PC-9 (cell line): ENCODE data around the gene CLTCL1. TPM values are rescaled to one million over a fixed set of nuclear protein-coding genes. Genes with fewer than 3 reads are reported as not detected.

Experiments
- BruUV-seq: library from RNA; stranded (reverse); fragments of 400-500 nt; replicated peaks from 2 replicates; lab custom pipeline; 2021; lab: Mats Ljungman, UMichigan
- CTCF ChIA-PET: fragments of 300-600 bp; sonication (Branson Sonifier 250); formaldehyde crosslinking; loops from one replicate; lab custom pipeline; 2022; ENCODE audit warnings: antibody characterized with exemption; lab: Charles Lee
- POLR2A ChIA-PET: fragments of 300-600 bp; sonication (Branson Sonifier 250); formaldehyde crosslinking; loops from one replicate; lab custom pipeline; 2022; ENCODE audit warnings: antibody characterized with exemption; ENCODE audit not compliant: unreplicated experiment; lab: Charles Lee
- DNase-seq, 2 experiments: peaks; one replicate each; pipeline versions ENCODE4 v3.0.0 to v3.0.0-alpha.2; 2015 to 2022; ENCODE audit warnings: mixed read lengths in 1 of 2
- H2AFZ ChIP-seq: fragments of 200-600 bp; sonication (generic); 2 replicates; pipeline ENCODE4 v1.8.1; 2017; ENCODE audit warnings: antibody characterized with exemption
- H3F3A ChIP-seq: fragments of 200-600 bp; sonication (generic); 2 replicates; pipeline ENCODE4 v1.8.1; 2017; ENCODE audit warnings: antibody characterized with exemption, mild to moderate bottlenecking, low read depth; ENCODE audit not compliant: insufficient read depth
- H3K27ac ChIP-seq: fragments of 200-600 bp; sonication (generic); 2 replicates; pipeline ENCODE4 v1.6.1; 2016; ENCODE audit warnings: mixed run types
- H3K27me3 ChIP-seq: fragments of 200-600 bp; sonication (generic); 2 replicates; pipeline ENCODE4 v1.6.1; 2016; ENCODE audit warnings: low read depth, mixed run types; ENCODE audit not compliant: insufficient read depth
- H3K36me3 ChIP-seq: fragments of 200-600 bp; sonication (generic); 2 replicates; pipeline ENCODE4 v1.6.1; 2016; ENCODE audit warnings: low read depth, mixed run types
- H3K4me1 ChIP-seq: fragments of 200-600 bp; sonication (generic); replicated peaks from 2 replicates; pipeline ENCODE4 v1.6.1; 2016; ENCODE audit warnings: mixed run types; ENCODE audit not compliant: insufficient read depth
- H3K4me2 ChIP-seq: fragments of 200-600 bp; sonication (generic); 2 replicates; pipeline ENCODE4 v1.6.1; 2017; ENCODE audit warnings: mixed run types
- H3K4me3 ChIP-seq: fragments of 200-600 bp; sonication (generic); 2 replicates; pipeline ENCODE4 v1.6.1; 2016; ENCODE audit warnings: mixed run types
- H3K79me2 ChIP-seq: fragments of 200-600 bp; sonication (generic); 2 replicates; pipeline ENCODE4 v1.6.1; 2017; ENCODE audit warnings: low read depth, mixed run types
- H3K9me2 ChIP-seq: fragments of 200-600 bp; sonication (generic); 2 replicates; pipeline ENCODE4 v1.8.1; 2017; ENCODE audit warnings: mild to moderate bottlenecking; ENCODE audit not compliant: insufficient read depth
- H3K9me3 ChIP-seq: fragments of 200-600 bp; sonication (generic); 2 replicates; pipeline ENCODE4 v1.8.1; 2016; ENCODE audit warnings: low read depth; ENCODE audit not compliant: insufficient read depth
- H4K20me1 ChIP-seq: fragments of 200-600 bp; sonication (generic); 2 replicates; pipeline ENCODE4 v1.8.1; 2017; ENCODE audit not compliant: insufficient read depth
- CTCF ChIP-seq: fragments of 200-600 bp; sonication (generic); conservative IDR thresholded peaks from 2 replicates; pipeline ENCODE4 v1.6.1; 2017; ENCODE audit warnings: mixed run types, antibody characterized with exemption, mild to moderate bottlenecking, moderate library complexity
- EZH2 ChIP-seq: fragments of 200-600 bp; sonication (generic); IDR thresholded peaks from 2 replicates; pipeline ENCODE4 v1.8.0; 2017; ENCODE audit warnings: antibody characterized with exemption, low read depth
- intact Hi-C: fragments of 100-400 bp; cut with micrococcal nuclease; formaldehyde crosslinking; loops from one replicate; pipeline ENCODE4 v1.10.0; 2022; ENCODE audit not compliant: unreplicated experiment
- total RNA-seq: library from RNA; stranded (reverse); gene quantifications from 2 replicates; pipeline ENCODE4 v1.2.3, GENCODE V29; 2021

Gene CLTCL1
- total RNA-seq, 1 experiment from 2014 or later = 7.2 TPM

DNA sequence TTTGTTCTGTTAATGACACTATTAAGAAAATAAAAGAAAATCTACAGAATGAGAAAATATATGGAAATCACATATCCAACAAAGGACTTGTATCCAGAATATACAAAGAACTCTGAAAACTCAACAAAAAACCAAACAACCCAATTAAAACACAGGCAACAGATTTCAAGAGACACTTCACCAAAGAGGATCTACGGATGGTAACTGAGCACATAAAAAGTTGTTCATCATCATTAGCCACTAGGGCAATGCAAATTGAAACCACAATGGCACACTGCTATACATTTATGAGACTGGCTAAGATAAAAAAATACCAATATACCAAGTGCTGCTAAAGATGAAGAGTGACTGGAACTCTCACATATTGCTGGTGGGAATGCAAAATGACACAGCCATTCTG lies 78.5 kb downstream of the CLTCL1 start:
- Histone ChIP-seq H3K27me3 (no peaks in the 10 kb centered on the region), H3K9me3 (no peaks in the 10 kb centered on the region), H3K4me2 (no peak overlapping the region), H4K20me1 (no peaks in the 10 kb centered on the region), H3K27ac (no peak overlapping the region), H3K4me3 (no peak overlapping the region), H2AFZ (no peak overlapping the region), H3K36me3 (no peaks in the 10 kb centered on the region), H3K79me2 (no peaks in the 10 kb centered on the region), H3F3A (no peaks in the 10 kb centered on the region; the same call in 1 of the 2 replicates), H3K9me2 (no peaks in the 10 kb centered on the region), H3K4me1 (peaks cover 5% of the 10 kb centered on the region; the same call in 1 of the 2 replicates)
- CTCF ChIA-PET = no interaction called here
- TF ChIP-seq EZH2 = no peak
- TF ChIP-seq CTCF = no peak
- intact Hi-C loops = no loop called here
- POLR2A ChIA-PET = interaction anchor here (0.7 kb wide), 1 partner anchor 24 kb away, joined by 17 read pairs; no protein-coding TSS in a partner anchor
- BruUV-seq = no TSS peak
- DNase-seq = no peak

DNA sequence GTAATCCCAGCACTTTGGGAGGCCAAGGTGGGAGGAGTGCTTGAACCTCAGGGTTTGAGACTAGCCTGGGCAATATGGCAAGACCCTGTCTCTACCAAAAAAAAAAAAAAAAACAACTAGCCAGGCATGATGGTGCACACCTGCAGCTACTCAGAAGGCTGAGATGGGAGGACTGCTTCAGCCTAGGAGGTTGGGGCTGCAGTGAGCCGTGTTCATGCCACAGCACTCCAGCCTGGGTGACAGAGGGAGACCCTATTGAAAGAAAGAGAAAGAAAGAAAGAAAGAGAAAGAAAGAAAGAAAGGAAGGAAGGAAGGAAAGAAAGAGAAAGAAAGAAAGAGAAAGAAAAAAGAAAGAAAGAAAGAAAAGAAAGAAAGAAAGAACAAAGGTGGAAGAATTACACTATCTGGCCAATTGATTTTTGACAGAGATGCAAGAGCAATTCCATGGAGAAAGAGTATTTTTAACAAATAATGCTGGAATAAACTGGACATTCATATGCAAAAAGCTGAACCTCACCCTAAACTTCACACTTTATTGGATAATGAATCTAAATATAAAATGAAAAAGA lies 79.1 kb downstream of the CLTCL1 start:
- CTCF ChIA-PET = no interaction called here

DNA sequence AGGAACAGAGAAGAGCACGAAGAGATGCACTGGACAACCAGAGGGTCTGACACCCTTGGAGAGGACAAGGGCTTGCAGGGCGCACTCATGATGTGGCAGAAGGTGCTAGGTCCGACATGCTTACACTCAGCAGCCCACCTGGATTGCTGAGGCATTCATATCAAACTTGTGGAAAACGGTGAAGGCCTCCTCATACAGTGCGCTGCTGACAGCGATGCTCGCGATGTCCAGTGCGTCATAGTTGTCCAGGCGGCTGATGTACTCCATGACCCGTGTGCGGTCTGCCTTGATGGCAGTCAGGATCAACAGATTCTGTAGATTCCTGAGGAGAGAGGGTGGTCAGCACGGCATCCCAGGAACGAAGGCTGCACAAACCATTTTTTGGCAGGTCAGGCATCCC lies 81.3 kb downstream of the CLTCL1 start:
- Histone ChIP-seq H3K4me3 (no peak overlapping the region), H3K27me3 (no peaks in the 10 kb centered on the region), H3K9me2 (no peaks in the 10 kb centered on the region), H2AFZ (no peak overlapping the region), H4K20me1 (no peaks in the 10 kb centered on the region), H3K4me2 (no peak overlapping the region), H3K36me3 (no peaks in the 10 kb centered on the region), H3K4me1 (no peaks in the 10 kb centered on the region), H3K27ac (no peak overlapping the region), H3K79me2 (no peaks in the 10 kb centered on the region), H3F3A (no peaks in the 10 kb centered on the region), H3K9me3 (no peaks in the 10 kb centered on the region)
- no peak for TF ChIP-seq CTCF
- ChIA-PET POLR2A (interaction anchor here (0.6 kb wide), 1 partner anchor 37 kb away, joined by 9 read pairs; no protein-coding TSS in a partner anchor), CTCF (no interaction called here)
- DNase-seq = no peak
- BruUV-seq = no TSS peak
- intact Hi-C loops = no loop called here

More for the DNA sequence above, 79.1 kb downstream of the CLTCL1 start:
- no peak for DNase-seq
- H3K27me3 ChIP-seq = no peaks in the 10 kb centered on the region
- H3K36me3 ChIP-seq = no peaks in the 10 kb centered on the region
- H2AFZ ChIP-seq = no peak overlapping the region
- intact Hi-C loops = no loop called here
- no peaks in the 10 kb centered on the region for H3K4me1 ChIP-seq
- no TSS peak for BruUV-seq
- POLR2A ChIA-PET = interaction anchor here (0.7 kb wide), 1 partner anchor 23 kb away, joined by 17 read pairs; no protein-coding TSS in a partner anchor
- no peak overlapping the region for H3K4me2 ChIP-seq
- H3K9me2 ChIP-seq = no peaks in the 10 kb centered on the region
- H3K4me3 ChIP-seq = no peak overlapping the region
- H3K9me3 ChIP-seq = no peaks in the 10 kb centered on the region
- no peaks in the 10 kb centered on the region for H4K20me1 ChIP-seq
- H3F3A ChIP-seq = no peaks in the 10 kb centered on the region
- H3K79me2 ChIP-seq = no peaks in the 10 kb centered on the region
- TF ChIP-seq EZH2 (no peak), CTCF (no peak)
- no peak overlapping the region for H3K27ac ChIP-seq
